ENCODE measurements around the gene LRRC10.
"Not testable (repeated sequence)": the region's sequence is repeated elsewhere in the genome, so short reads cannot be mapped to it uniquely, and the experiment has no call there.

The LRRC10 gene

GRCh38 chr12:69616025-69616424, 5.3 kb upstream of the LRRC10 start:
- peak in 1 of 2 donors; percentile 6 for DNase-seq

- DNase-seq, result no peak
These were observed 2.6 kb upstream of the LRRC10 start for GRCh38 chr12:69613351-69613750.

- no peak for DNase-seq
These were observed 581 bp downstream of the LRRC10 start for GRCh38 chr12:69610126-69610525.

GRCh38 chr12:69608114-69608513, 2.6 kb downstream of the LRRC10 start:
- DNase-seq, result no peak

GRCh38 chr12:69604275-69604674, 6.4 kb downstream of the LRRC10 start:
- not testable (repeated sequence) for DNase-seq

GRCh38 chr12:69603556-69603955, 7.2 kb downstream of the LRRC10 start:
- DNase-seq, result not testable (repeated sequence)

GRCh38 chr12:69602954-69603353, 7.8 kb downstream of the LRRC10 start:
- no peak for DNase-seq

- DNase-seq, result no peak
These were observed 8.6 kb downstream of the LRRC10 start for GRCh38 chr12:69601962-69602685.

- DNase-seq, result no peak
These were observed 9.9 kb downstream of the LRRC10 start for GRCh38 chr12:69600804-69601203.

GRCh38 chr12:69598174-69598753, 12.4 kb downstream of the LRRC10 start:
- no peak for DNase-seq

GRCh38 chr12:69595689-69596088, 15.0 kb downstream of the LRRC10 start:
- no peak for DNase-seq

GRCh38 chr12:69589082-69589481, 21.6 kb downstream of the LRRC10 start:
- no peak for DNase-seq

GRCh38 chr12:69588527-69588926, 22.2 kb downstream of the LRRC10 start:
- no peak for DNase-seq

GRCh38 chr12:69585189-69586062, 25.3 kb downstream of the LRRC10 start, which contains the start of gene CCT2:
Gene CCT2 (plus strand): TSS chr12:69585459. CDS start chr12:69585522, 63 bp downstream.
- peak; percentile 96 to 97 for DNase-seq

GRCh38 chr12:69583203-69583602, 27.5 kb downstream of the LRRC10 start:
- no peak for DNase-seq

GRCh38 chr12:69580074-69580473, 30.6 kb downstream of the LRRC10 start:
- no peak for DNase-seq

GRCh38 chr12:69579029-69579428, 31.7 kb downstream of the LRRC10 start:
- DNase-seq, result peak in 1 of 2 donors; percentile 24

GRCh38 chr12:69578283-69578682, 32.4 kb downstream of the LRRC10 start:
- peak in 1 of 2 donors; percentile 26 for DNase-seq

GRCh38 chr12:69575346-69575745, 35.4 kb downstream of the LRRC10 start:
- no peak for DNase-seq

GRCh38 chr12:69570545-69571399, 39.9 kb downstream of the LRRC10 start:
- DNase-seq, result peak; percentile 58 to 68

GRCh38 chr12:69570000-69570516, 40.6 kb downstream of the LRRC10 start:
- DNase-seq, result no peak

GRCh38 chr12:69569236-69569635, 41.5 kb downstream of the LRRC10 start:
- no peak for DNase-seq

Measured in inflammatory macrophage (primary cell).